H9 (cell line): Measurements from ENCODE around the gene PRDM1. TPM values are rescaled to one million over a fixed set of nuclear protein-coding genes. Genes with fewer than 3 reads are reported as not detected.

Experiments used
- DNase-seq: peaks from one replicate; pipeline ENCODE4 v3.0.0-alpha.2; 2017
- H2AFZ ChIP-seq: one replicate; pipeline ENCODE4 v1.6.1; 2013; ENCODE audit warnings: mild to moderate bottlenecking, low read length, control low read depth, moderate library complexity
- H2AK5ac ChIP-seq: 2 replicates; pipeline ENCODE4 v1.6.1; 2013; ENCODE audit warnings: low read length, control low read depth, mixed read lengths; ENCODE audit not compliant: insufficient read length
- H2BK120ac ChIP-seq: one replicate; pipeline ENCODE4 v1.6.1; 2013; ENCODE audit warnings: low read depth, mild to moderate bottlenecking, low read length, control low read depth, inconsistent platforms; ENCODE audit not compliant: poor library complexity, severe bottlenecking
- H2BK12ac ChIP-seq: 2 replicates; pipeline ENCODE4 v1.6.1; 2013; ENCODE audit warnings: low read length, control low read depth, mixed read lengths, low read depth; ENCODE audit not compliant: insufficient read length
- H2BK15ac ChIP-seq: 2 replicates; pipeline ENCODE4 v1.6.1; 2013; ENCODE audit warnings: low read depth, low read length, control low read depth
- H2BK20ac ChIP-seq: one replicate; pipeline ENCODE4 v1.6.1; 2013; ENCODE audit warnings: low read depth, mild to moderate bottlenecking, low read length, control low read depth, inconsistent platforms; ENCODE audit not compliant: poor library complexity, severe bottlenecking
- H2BK5ac ChIP-seq: 2 replicates; pipeline ENCODE4 v1.6.1; 2013; ENCODE audit warnings: low read length, control low read depth, mixed read lengths; ENCODE audit not compliant: insufficient read length
- H3K14ac ChIP-seq: 2 replicates; pipeline ENCODE4 v1.6.1; 2013; ENCODE audit warnings: low read length, control low read depth; ENCODE audit not compliant: insufficient read depth
- H3K18ac ChIP-seq: 2 replicates; pipeline ENCODE4 v1.6.1; 2013; ENCODE audit warnings: low read depth, mild to moderate bottlenecking, mixed read lengths, low read length, control low read depth; ENCODE audit not compliant: insufficient read length
- H3K23ac ChIP-seq: 2 replicates; pipeline ENCODE4 v1.6.1; 2013; ENCODE audit warnings: low read length, control low read depth, mixed read lengths, low read depth; ENCODE audit not compliant: insufficient read length
- H3K23me2 ChIP-seq: 2 replicates; pipeline ENCODE4 v1.6.1; 2013; ENCODE audit warnings: low read depth, mild to moderate bottlenecking, mixed read lengths, low read length, control low read depth; ENCODE audit not compliant: insufficient read length, poor library complexity, severe bottlenecking
- H3K27ac ChIP-seq: 2 replicates; pipeline ENCODE4 v1.5.1; 2013; ENCODE audit warnings: low read length, control low read depth, mixed read lengths, low read depth; ENCODE audit not compliant: insufficient read length
- H3K27me3 ChIP-seq: 2 replicates; pipeline ENCODE4 v1.6.1; 2013; ENCODE audit warnings: low read length, control low read depth, inconsistent platforms; ENCODE audit not compliant: insufficient read depth
- H3K4ac ChIP-seq: 2 replicates; pipeline ENCODE4 v1.6.1; 2013; ENCODE audit warnings: low read depth, mild to moderate bottlenecking, control low read depth, inconsistent platforms, low read length, moderate library complexity
- H3K4me1 ChIP-seq: 2 replicates; pipeline ENCODE4 v1.6.1; 2013; ENCODE audit warnings: low read length, control low read depth, inconsistent platforms; ENCODE audit not compliant: insufficient read depth
- H3K4me2 ChIP-seq: 2 replicates; pipeline ENCODE4 v1.6.1; 2013; ENCODE audit warnings: low read length, control low read depth, mixed read lengths; ENCODE audit not compliant: insufficient read length, insufficient read depth
- H3K56ac ChIP-seq: 2 replicates; pipeline ENCODE4 v1.6.1; 2013; ENCODE audit warnings: low read depth, mild to moderate bottlenecking, mixed read lengths, low read length, control low read depth; ENCODE audit not compliant: insufficient read length
- H3K79me1 ChIP-seq: 2 replicates; pipeline ENCODE4 v1.6.1; 2013; ENCODE audit warnings: low read depth, mild to moderate bottlenecking, moderate library complexity, low read length, control low read depth, inconsistent platforms; ENCODE audit not compliant: insufficient read depth, poor library complexity, severe bottlenecking
- H3K79me2 ChIP-seq: 2 replicates; pipeline ENCODE4 v1.6.1; 2013; ENCODE audit warnings: low read length, control low read depth, inconsistent platforms; ENCODE audit not compliant: insufficient read depth
- H3K9ac ChIP-seq: 2 replicates; pipeline ENCODE4 v1.6.1; 2013; ENCODE audit warnings: low read length, control low read depth, mixed read lengths; ENCODE audit not compliant: insufficient read length; ENCODE audit errors: extremely low read depth
- H3K9me3 ChIP-seq: one replicate; pipeline ENCODE4 v1.6.1; 2013; ENCODE audit warnings: low read depth, low read length, inconsistent platforms; ENCODE audit not compliant: control insufficient read depth
- H3T11ph ChIP-seq: one replicate; pipeline ENCODE4 v1.6.1; 2013; ENCODE audit warnings: mild to moderate bottlenecking, low read length, control low read depth, inconsistent platforms
- H4K20me1 ChIP-seq: one replicate; pipeline ENCODE4 v1.6.1; 2013; ENCODE audit not compliant: control insufficient read depth, insufficient read length, insufficient read depth
- H4K5ac ChIP-seq: 2 replicates; pipeline ENCODE4 v1.6.1; 2013; ENCODE audit warnings: low read depth, mild to moderate bottlenecking, mixed read lengths, low read length, control low read depth; ENCODE audit not compliant: insufficient read length
- H4K8ac ChIP-seq: replicated peaks from 2 replicates; pipeline ENCODE4 v1.6.1; 2013; ENCODE audit warnings: low read length, control low read depth, mixed read lengths, low read depth; ENCODE audit not compliant: insufficient read length
- H4K91ac ChIP-seq: 2 replicates; pipeline ENCODE4 v1.6.1; 2013; ENCODE audit warnings: low read depth, mild to moderate bottlenecking, moderate library complexity, mixed read lengths, low read length, control low read depth; ENCODE audit not compliant: insufficient read length
- H3K27ac Mint-ChIP-seq, 3 experiments: 2 replicates in 2 of 3; 3 replicates in 1 of 3; pipeline ENCODE4 v1.8.0; 2020 to 2021; ENCODE audit warnings: mixed read lengths in 3 of 3, mild to moderate bottlenecking in 1 of 3, moderate library complexity in 1 of 3
- H3K27me3 Mint-ChIP-seq: 2 replicates; pipeline ENCODE4 v1.8.0; 2021; ENCODE audit warnings: low read depth, mild to moderate bottlenecking, moderate library complexity, mixed read lengths
- H3K36me3 Mint-ChIP-seq, 3 experiments: 2 replicates in 2 of 3; 3 replicates in 1 of 3; pipeline ENCODE4 v1.8.0; 2020 to 2021; ENCODE audit warnings: low read depth in 3 of 3, mixed read lengths in 3 of 3; ENCODE audit not compliant: insufficient read depth in 1 of 3
- H3K4me1 Mint-ChIP-seq, 2 experiments: 2 replicates each; pipeline ENCODE4 v1.8.0; 2020; ENCODE audit warnings: mixed read lengths in 2 of 2
- H3K4me3 Mint-ChIP-seq, 2 experiments: 2 replicates in 1 of 2; 3 replicates in 1 of 2; pipeline ENCODE4 v1.8.0; 2020 to 2021; ENCODE audit warnings: mild to moderate bottlenecking in 2 of 2, mixed read lengths in 2 of 2, moderate library complexity in 1 of 2
- H3K9me3 Mint-ChIP-seq, 2 experiments: 2 replicates in 1 of 2; 3 replicates in 1 of 2; pipeline ENCODE4 v1.8.0; 2020; ENCODE audit warnings: mild to moderate bottlenecking in 2 of 2, mixed read lengths in 2 of 2, moderate library complexity in 1 of 2
- WGBS: extraction: QIAGEN DNeasy Blood & Tissue Kit; methylation state at CpG from one replicate; pipeline ENCODE4 v1.1.7; 2013; ENCODE audit warnings: missing lambda C conversion rate, low lambda C conversion rate, mixed read lengths; ENCODE audit not compliant: insufficient read length; ENCODE audit errors: extremely low coverage; 5-methylcytosine and 5-hydroxymethylcytosine counted together
- total RNA-seq: library from RNA; stranded (reverse); gene quantifications from 2 replicates; pipeline ENCODE4 v1.2.1, GENCODE V29; 2021
- TF ChIP-seq, protein P1 (sequence below): fragments of 200-600 bp; sonication (generic); conservative IDR thresholded peaks from 3 replicates; pipeline ENCODE4 v1.8.0; 2021; ENCODE audit warnings: antibody characterized with exemption, mild to moderate bottlenecking

Gene PRDM1
- total RNA-seq, 1 experiment from 2014 or later = 2.9 TPM

DNA sequence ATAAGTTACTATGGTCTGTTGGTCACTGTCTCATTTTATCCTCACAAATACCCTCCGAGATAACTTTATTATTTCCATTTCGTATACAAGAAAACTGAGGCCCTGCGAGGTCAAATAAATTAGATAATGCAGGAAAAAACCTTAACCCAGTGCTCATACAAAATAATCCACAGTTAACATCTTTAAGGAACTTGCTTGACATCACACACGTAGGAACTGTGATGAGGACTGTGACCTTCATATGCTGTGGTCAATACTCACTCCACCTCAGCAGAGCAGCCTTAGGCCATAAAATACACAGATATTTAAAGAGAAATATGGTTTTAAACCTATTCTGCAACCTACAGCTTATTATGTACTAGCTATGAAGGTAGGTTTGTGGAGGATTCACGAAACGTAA is 34.3 kb downstream of the PRDM1 start:
- Histone ChIP-seq H3K4me1 (peaks cover 4% of the 10 kb centered on the region; the same call in 1 of the 2 replicates), H3K27me3 (no peaks in the 10 kb centered on the region), H3K79me2 (no peaks in the 10 kb centered on the region), H2BK12ac (no peak overlapping the region), H3K23me2 (no peaks in the 10 kb centered on the region), H2BK120ac (no peak overlapping the region), H3K23ac (no peak overlapping the region), H3K4me2 (no peak overlapping the region), H3K9ac (no peak overlapping the region), H3K79me1 (no peaks in the 10 kb centered on the region), H2AK5ac (no peak overlapping the region), H3K14ac (no peak overlapping the region), H3K18ac (no peak overlapping the region), H4K5ac (no peak overlapping the region), H3K4ac (no peak overlapping the region), H4K91ac (no peak overlapping the region), H2BK15ac (no peak overlapping the region), H3T11ph (no peak overlapping the region), H2BK20ac (no peak overlapping the region), H3K9me3 (no peaks in the 10 kb centered on the region), H3K56ac (no peak overlapping the region), H4K8ac (no peak overlapping the region), H3K27ac (no peak overlapping the region), H2AFZ (no peak overlapping the region), H4K20me1 (no peaks in the 10 kb centered on the region), H2BK5ac (no peak overlapping the region)
- H3K27me3 Mint-ChIP-seq = peaks cover 1% of the 10 kb centered on the region; the same call in 1 of the 2 replicates
- no peak overlapping the region for H3K27ac Mint-ChIP-seq
- H3K4me1 Mint-ChIP-seq = peaks cover 4 to 10% of the 10 kb centered on the region in 2 experiments; a peak in 3 of 4 replicates
- TF ChIP-seq, protein P1, sequence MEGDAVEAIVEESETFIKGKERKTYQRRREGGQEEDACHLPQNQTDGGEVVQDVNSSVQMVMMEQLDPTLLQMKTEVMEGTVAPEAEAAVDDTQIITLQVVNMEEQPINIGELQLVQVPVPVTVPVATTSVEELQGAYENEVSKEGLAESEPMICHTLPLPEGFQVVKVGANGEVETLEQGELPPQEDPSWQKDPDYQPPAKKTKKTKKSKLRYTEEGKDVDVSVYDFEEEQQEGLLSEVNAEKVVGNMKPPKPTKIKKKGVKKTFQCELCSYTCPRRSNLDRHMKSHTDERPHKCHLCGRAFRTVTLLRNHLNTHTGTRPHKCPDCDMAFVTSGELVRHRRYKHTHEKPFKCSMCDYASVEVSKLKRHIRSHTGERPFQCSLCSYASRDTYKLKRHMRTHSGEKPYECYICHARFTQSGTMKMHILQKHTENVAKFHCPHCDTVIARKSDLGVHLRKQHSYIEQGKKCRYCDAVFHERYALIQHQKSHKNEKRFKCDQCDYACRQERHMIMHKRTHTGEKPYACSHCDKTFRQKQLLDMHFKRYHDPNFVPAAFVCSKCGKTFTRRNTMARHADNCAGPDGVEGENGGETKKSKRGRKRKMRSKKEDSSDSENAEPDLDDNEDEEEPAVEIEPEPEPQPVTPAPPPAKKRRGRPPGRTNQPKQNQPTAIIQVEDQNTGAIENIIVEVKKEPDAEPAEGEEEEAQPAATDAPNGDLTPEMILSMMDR = no peak
- no peaks in the 10 kb centered on the region for H3K9me3 Mint-ChIP-seq
- H3K4me3 Mint-ChIP-seq = no peak overlapping the region
- no peak for DNase-seq
- WGBS = no CpG with 5 or more reads among the region's 6 CpGs
- H3K36me3 Mint-ChIP-seq = no peaks in the 10 kb centered on the region; a peak in 1 of 7 replicates
